Ovary (tissue), 9 donors: ENCODE data around the gene EXOC3L1. TPM values are rescaled to one million over a fixed set of nuclear protein-coding genes. Genes with fewer than 3 reads are reported as not detected.

Experiments used
- DNase-seq, 5 donors: peaks; one replicate each; pipeline ENCODE4 v3.0.0-alpha.2; 2019 to 2020
- H3K27ac ChIP-seq, 2 donors: fragments of 200-600 bp; one replicate each; pipeline versions ENCODE4 v1.5.1 to v1.8.0; 2019 to 2022
- H3K27me3 ChIP-seq: fragments of 200-600 bp; one replicate; pipeline ENCODE4 v1.8.0; 2022
- H3K36me3 ChIP-seq: fragments of 200-600 bp; sonication (generic); one replicate; pipeline ENCODE4 v1.5.1; 2019
- H3K4me1 ChIP-seq: one replicate; pipeline ENCODE4 v1.8.1; 2013; ENCODE audit warnings: mild to moderate bottlenecking, moderate library complexity; ENCODE audit not compliant: insufficient read depth
- H3K4me3 ChIP-seq: fragments of 200-600 bp; sonication (generic); one replicate; pipeline ENCODE4 v1.5.1; 2017
- H3K9me3 ChIP-seq, 2 donors: fragments of 200-600 bp in 1 of 2; sonication (generic) in 1 of 2; one replicate each; pipeline versions ENCODE4 v1.5.1 to v1.8.1; 2013 to 2019; ENCODE audit warnings: mild to moderate bottlenecking in 1 of 2, moderate library complexity in 1 of 2
- EP300 ChIP-seq: sonication (generic); formaldehyde crosslinking; IDR thresholded peaks from one replicate; pipeline ENCODE4 v1.6.1; 2017; ENCODE audit warnings: antibody characterized with exemption
- POLR2A ChIP-seq: fragments of 450-650 bp; IDR thresholded peaks from one replicate; pipeline ENCODE4 v1.6.1; 2017; ENCODE audit warnings: antibody characterized with exemption, mild to moderate bottlenecking, moderate library complexity
- WGBS, 3 donors: extraction: QIAGEN DNeasy Blood & Tissue Kit in 1 of 3; methylation state at CpG; one replicate each; pipeline versions ENCODE4 v1.1.5 to v1.1.7; 2013 to 2017; 5-methylcytosine and 5-hydroxymethylcytosine counted together
- intact Hi-C, 4 donors: fragments of 100-400 bp; cut with DNase I; formaldehyde crosslinking; loops; one replicate each; pipeline versions ENCODE4 v1.11.0 to v1.15.1; 2022 to 2023
- polyA plus RNA-seq, 2 donors: library from polyadenylated mRNA; stranded (reverse); fragments of 200-250 nt in 1 of 2; fragments of 350-450 nt in 1 of 2; fragmentation: Illumina TruSeq in 1 of 2; extraction: RNeasy Lipid Tissue Mini Kit (QIAGEN cat#74804) in 1 of 2; gene quantifications; one replicate each; pipeline ENCODE4 v1.2.3, GENCODE V29; 2013 to 2014
- total RNA-seq, 7 donors: library from RNA; depleted of rRNA in 2 of 7; stranded (reverse); fragments of >200 nt in 2 of 7; fragmentation: NEBNext Ultra II Directional in 3 of 7; extraction: Animal tissue kit (Norgen Biotek cat#: 25700) in 3 of 7; gene quantifications; one replicate each; pipeline versions ENCODE4 v1.1.0 to v1.2.4, GENCODE V29; 2016 to 2023
- TF ChIP-seq, protein P1 (sequence below), 3 donors: fragments of 450-650 bp in 2 of 3; fragments of 200-600 bp in 1 of 3; IDR thresholded peaks; one replicate each; pipeline versions ENCODE4 v1.5.1 to v1.8.0; 2016 to 2022; ENCODE audit warnings: antibody characterized with exemption in 3 of 3, mild to moderate bottlenecking in 1 of 3
- donor health status: DM: no; HTN: no; CAD: no; lungs with moderate emphysema.
- donor health status: DM: no; HTN: no; CAD: no.
- donor health status: Bipolar disorder and iron deficiency.
- donor health status: DM: yes; HTN: yes; CAD: no.
- donor health status: DM: no; HTN: no; CAD: no.
- donor health status: DM: yes; HTN: yes; CAD: no.

Gene EXOC3L1
- total and polyA plus RNA-seq, 9 donors = 0.32 to 33.0 (median 12.2) TPM

GRCh38 chr16:67173323-67173722, 16.6 kb downstream of the EXOC3L1 start:
- DNase-seq = no peak
- Histone ChIP-seq H3K36me3 (no peaks in the 10 kb centered on the region), H3K4me1 (peaks cover 12% of the 10 kb centered on the region), H3K27me3 (no peaks in the 10 kb centered on the region), H3K27ac (no peak overlapping the region), H3K4me3 (no peak overlapping the region), H3K9me3 (no peaks in the 10 kb centered on the region)
- TF ChIP-seq EP300 (no peak), POLR2A (no peak)
- TF ChIP-seq, protein P1, sequence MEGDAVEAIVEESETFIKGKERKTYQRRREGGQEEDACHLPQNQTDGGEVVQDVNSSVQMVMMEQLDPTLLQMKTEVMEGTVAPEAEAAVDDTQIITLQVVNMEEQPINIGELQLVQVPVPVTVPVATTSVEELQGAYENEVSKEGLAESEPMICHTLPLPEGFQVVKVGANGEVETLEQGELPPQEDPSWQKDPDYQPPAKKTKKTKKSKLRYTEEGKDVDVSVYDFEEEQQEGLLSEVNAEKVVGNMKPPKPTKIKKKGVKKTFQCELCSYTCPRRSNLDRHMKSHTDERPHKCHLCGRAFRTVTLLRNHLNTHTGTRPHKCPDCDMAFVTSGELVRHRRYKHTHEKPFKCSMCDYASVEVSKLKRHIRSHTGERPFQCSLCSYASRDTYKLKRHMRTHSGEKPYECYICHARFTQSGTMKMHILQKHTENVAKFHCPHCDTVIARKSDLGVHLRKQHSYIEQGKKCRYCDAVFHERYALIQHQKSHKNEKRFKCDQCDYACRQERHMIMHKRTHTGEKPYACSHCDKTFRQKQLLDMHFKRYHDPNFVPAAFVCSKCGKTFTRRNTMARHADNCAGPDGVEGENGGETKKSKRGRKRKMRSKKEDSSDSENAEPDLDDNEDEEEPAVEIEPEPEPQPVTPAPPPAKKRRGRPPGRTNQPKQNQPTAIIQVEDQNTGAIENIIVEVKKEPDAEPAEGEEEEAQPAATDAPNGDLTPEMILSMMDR (IDR thresholded peaks at IDR 0.05) = no peak
- intact Hi-C loops = no loop called here
- WGBS, 3 donors = 87 to 95% (median 89%) methylated on average over 1 of the region's 1 CpG

DNA sequence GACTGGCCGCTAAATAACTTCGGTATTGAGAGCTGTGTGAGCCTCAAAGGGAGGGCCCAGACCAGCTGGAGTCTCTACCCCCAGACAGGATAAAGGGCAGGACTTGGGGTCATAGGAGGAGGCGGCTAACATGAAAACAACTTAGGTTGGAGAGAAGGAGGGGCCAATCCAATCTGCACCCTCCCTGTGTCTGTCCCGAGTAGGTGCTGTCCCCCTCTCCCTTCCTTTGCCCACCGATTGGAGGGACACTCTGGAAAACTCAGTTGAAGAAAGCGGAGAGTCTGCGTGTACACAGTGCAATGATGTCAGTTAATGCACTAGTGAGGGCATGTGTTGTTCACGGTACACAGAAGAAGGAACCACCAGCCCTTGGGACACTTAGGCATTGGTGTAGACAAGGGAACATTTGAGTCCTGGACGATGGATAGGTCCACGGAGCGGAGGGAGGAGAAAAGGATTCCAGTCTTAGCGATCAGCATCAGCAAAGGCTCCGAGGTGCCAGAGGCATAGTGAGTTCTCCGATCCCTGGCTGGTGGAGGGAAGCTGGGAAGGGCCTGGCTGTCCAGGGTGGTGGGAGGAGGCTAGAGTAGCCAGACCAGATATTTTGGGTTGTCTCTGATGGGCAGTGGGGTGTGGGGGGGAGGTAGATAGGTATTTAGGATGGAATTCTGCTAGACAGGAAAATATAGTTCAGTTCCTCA, 18.8 kb downstream of the EXOC3L1 start:
- no peaks in the 10 kb centered on the region for H3K27me3 ChIP-seq
- H3K36me3 ChIP-seq = no peaks in the 10 kb centered on the region
- peak in 1 of 5 donors; percentile 38 for DNase-seq
- TF ChIP-seq, protein P1 (IDR thresholded peaks at IDR 0.05) = no peak
- peak overlapping the region; percentile 49 for H3K4me3 ChIP-seq
- H3K27ac ChIP-seq = peak overlapping the region; percentile 13 to 87
- H3K9me3 ChIP-seq = no peaks in the 10 kb centered on the region
- peaks cover 10% of the 10 kb centered on the region for H3K4me1 ChIP-seq
- WGBS, 3 donors = 36 to 39% (median 39%) methylated on average over 14 of the region's 14 CpGs
- intact Hi-C loops = no loop called here

- DNase-seq = peak; percentile 86 to 90 (median 88)
- Histone ChIP-seq H3K27ac (peak within 1 kb of the TSS; percentile 13 to 87), H3K36me3 (no peaks in the 10 kb centered on the region), H3K27me3 (no peaks in the 10 kb centered on the region), H3K9me3 (no peaks in the 10 kb centered on the region), H3K4me3 (peak within 1 kb of the TSS; percentile 49), H3K4me1 (peaks cover 10% of the 10 kb centered on the region)
- no peak for TF ChIP-seq EP300
- TF ChIP-seq POLR2A = no peak
- TF ChIP-seq, protein P1 (IDR thresholded peaks at IDR 0.05) = no peak
- intact Hi-C loops = no loop called here
- WGBS, 3 donors = 2% methylated on average over 41 to 50 of the region's 50 CpGs
Measured at GRCh38 chr16:67170168-67170948, 19.6 kb downstream of the EXOC3L1 start, which contains the start of gene NOL3. TSS of gene NOL3 (plus strand) at chr16:67170538.

GRCh38 chr16:67169642-67170167, 20.2 kb downstream of the EXOC3L1 start:
- TF ChIP-seq EP300 (no peak), POLR2A (no peak)
- TF ChIP-seq, protein P1 (IDR thresholded peaks at IDR 0.05) = peak; percentile 9 to 36 (median 14)
- intact Hi-C loops = no loop called here
- H3K36me3 ChIP-seq = no peaks in the 10 kb centered on the region
- H3K27ac ChIP-seq = peak overlapping the region; percentile 13 to 87
- peak; percentile 58 to 77 (median 70) for DNase-seq
- H3K9me3 ChIP-seq = no peaks in the 10 kb centered on the region
- no peaks in the 10 kb centered on the region for H3K27me3 ChIP-seq
- peak overlapping the region; percentile 49 for H3K4me3 ChIP-seq
- peaks cover 13% of the 10 kb centered on the region for H3K4me1 ChIP-seq
- 2 to 7% (median 5%) methylated on average over 20 to 24 of the region's 24 CpGs for WGBS, 3 donors
